Retinal pigment epithelial cell (primary cell): ENCODE data around the gene PSMA6.

Experiments
- DNase-seq: peaks from one replicate; pipeline ENCODE4 v3.0.0-alpha.2; 2010; ENCODE audit warnings: low read depth
- H3K4me3 ChIP-seq: 2 replicates; pipeline ENCODE4 v1.5.1; 2011; ENCODE audit warnings: mild to moderate bottlenecking, low read length, control low read depth, moderate library complexity
- CTCF ChIP-seq: conservative IDR thresholded peaks from 2 replicates; pipeline ENCODE4 v1.5.1; 2011; ENCODE audit warnings: low read depth, low read length, control low read depth, inconsistent platforms

The PSMA6 gene

GRCh38 chr14:35281341-35281740, 10.8 kb upstream of the PSMA6 start:
- H3K4me3 ChIP-seq, result no peak overlapping the region
- no peak for DNase-seq
- TF ChIP-seq CTCF, result no peak

GRCh38 chr14:35284506-35284905, 7.7 kb upstream of the PSMA6 start:
- no peak for DNase-seq
- TF ChIP-seq CTCF, result no peak
- H3K4me3 ChIP-seq, result no peak overlapping the region

GRCh38 chr14:35285168-35286002, 6.8 kb upstream of the PSMA6 start:
- no peak for TF ChIP-seq CTCF
- no peak overlapping the region for H3K4me3 ChIP-seq
- no peak for DNase-seq

GRCh38 chr14:35286003-35286600, 6.1 kb upstream of the PSMA6 start:
- no peak for DNase-seq

GRCh38 chr14:35286707-35287106, 5.5 kb upstream of the PSMA6 start:
- TF ChIP-seq CTCF, result no peak
- no peak for DNase-seq
- H3K4me3 ChIP-seq, result no peak overlapping the region

More at GRCh38 chr14:35286003-35286600, 6.1 kb upstream of the PSMA6 start:
- no peak for TF ChIP-seq CTCF
- H3K4me3 ChIP-seq, result no peak overlapping the region

- no peak for DNase-seq
- H3K4me3 ChIP-seq, result no peak overlapping the region
- TF ChIP-seq CTCF, result no peak
These were observed 4.7 kb upstream of the PSMA6 start for GRCh38 chr14:35287431-35288013.
